Fibroblast of lung (primary cell): ENCODE measurements around the gene NEDD4L. TPM values are rescaled to one million over a fixed set of nuclear protein-coding genes. Genes with fewer than 3 reads are reported as not detected.

Experiments
- DNase-seq, 2 donors: peaks; one replicate each; pipeline versions ENCODE4 v3.0.0 to v3.0.0-alpha.2; 2010; ENCODE audit warnings: low read depth in 2 of 2
- H2AFZ ChIP-seq: 2 replicates; pipeline ENCODE4 v1.5.1; 2012; ENCODE audit warnings: low read length, control low read depth, inconsistent platforms
- H3K27ac ChIP-seq: 2 replicates; pipeline ENCODE4 v1.5.1; 2011; ENCODE audit warnings: low read length, control low read depth; ENCODE audit not compliant: insufficient read depth
- H3K27me3 ChIP-seq: 2 replicates; pipeline ENCODE4 v1.5.1; 2011; ENCODE audit warnings: mild to moderate bottlenecking, low read length; ENCODE audit not compliant: control insufficient read depth, insufficient read depth
- H3K36me3 ChIP-seq: 2 replicates; pipeline ENCODE4 v1.5.1; 2011; ENCODE audit warnings: low read length; ENCODE audit not compliant: control insufficient read depth, insufficient read depth
- H3K4me1 ChIP-seq: 2 replicates; pipeline ENCODE4 v1.5.1; 2011; ENCODE audit warnings: low read length; ENCODE audit not compliant: control insufficient read depth, insufficient read depth; ENCODE audit errors: extremely low read depth
- H3K4me2 ChIP-seq: 2 replicates; pipeline ENCODE4 v1.5.1; 2011; ENCODE audit warnings: low read length, control low read depth; ENCODE audit not compliant: insufficient read depth; ENCODE audit errors: extremely low read depth
- H3K4me3 ChIP-seq, 4 experiments: fragments of 200-600 bp in 1 of 4; sonication (generic) in 1 of 4; replicated peaks in 1 of 4; 2 replicates each; pipeline ENCODE4 v1.5.1; 2011 to 2016; ENCODE audit warnings: low read length in 4 of 4, low read depth in 3 of 4, mild to moderate bottlenecking in 3 of 4, control low read depth in 2 of 4, inconsistent platforms in 1 of 4, mixed read lengths in 1 of 4; ENCODE audit not compliant: insufficient read depth in 1 of 4; ENCODE audit errors: control extremely low read depth in 1 of 4
- H3K79me2 ChIP-seq: 2 replicates; pipeline ENCODE4 v1.5.1; 2012; ENCODE audit warnings: mild to moderate bottlenecking, low read length, inconsistent platforms; ENCODE audit not compliant: control insufficient read depth, insufficient read depth
- H3K9ac ChIP-seq: 2 replicates; pipeline ENCODE4 v1.5.1; 2011; ENCODE audit warnings: mild to moderate bottlenecking, low read length, control low read depth; ENCODE audit not compliant: insufficient read depth
- H3K9me3 ChIP-seq: 2 replicates; pipeline ENCODE4 v1.5.1; 2012; ENCODE audit warnings: low read depth, low read length; ENCODE audit not compliant: control insufficient read depth, insufficient read depth
- H4K20me1 ChIP-seq: 2 replicates; pipeline ENCODE4 v1.5.1; 2011; ENCODE audit warnings: low read length; ENCODE audit not compliant: control insufficient read depth, insufficient read depth; ENCODE audit errors: extremely low read depth
- CTCF ChIP-seq, 2 donors: IDR thresholded peaks in 1 of 2; conservative IDR thresholded peaks in 1 of 2; 1 replicate in 1 of 2; 2 replicates in 1 of 2; pipeline ENCODE4 v1.5.1; 2011 to 2012; ENCODE audit warnings: low read length in 2 of 2, control low read depth in 1 of 2, inconsistent platforms in 1 of 2, low read depth in 1 of 2, mild to moderate bottlenecking in 1 of 2
- EZH2 ChIP-seq: IDR thresholded peaks from 2 replicates; pipeline ENCODE4 v1.5.1; 2012; ENCODE audit warnings: low read length, control low read depth, mild to moderate bottlenecking; ENCODE audit errors: missing control alignments
- polyA plus RNA-seq, 2 donors: library from polyadenylated mRNA; depleted of rRNA in 1 of 2; stranded (reverse) in 1 of 2; unstranded in 1 of 2; fragments of >200 nt; gene quantifications; 2 replicates each; pipeline ENCODE4 v1.2.1, GENCODE V29; 2011 to 2012; ENCODE audit warnings: missing spikeins in 1 of 2
- total RNA-seq: library from RNA; depleted of rRNA; stranded (reverse); fragments of >200 nt; gene quantifications from 2 replicates; pipeline ENCODE4 v1.2.1, GENCODE V29; 2014

The NEDD4L gene
- total and polyA plus RNA-seq, 2 donors (not counting 1 experiment from before 2014, with no cell fraction given) = 5.5 to 18.7 TPM

- peaks cover 2% of the 10 kb centered on the region for H3K4me1 ChIP-seq
- TF ChIP-seq EZH2 = no peak
- TF ChIP-seq CTCF (conservative IDR thresholded peaks at IDR 0.05 in 1 of 2, IDR thresholded peaks at IDR 0.05 in 1 of 2; ENCODE audit: low read depth in 1 of 2, low read length in 2 of 2) = no peak
These were observed 148.5 kb downstream of the NEDD4L start for GRCh38 chr18:58192519-58192918.

GRCh38 chr18:58194028-58194427, 150.0 kb downstream of the NEDD4L start:
- TF ChIP-seq CTCF (conservative IDR thresholded peaks at IDR 0.05 in 1 of 2, IDR thresholded peaks at IDR 0.05 in 1 of 2; ENCODE audit: low read depth in 1 of 2, low read length in 2 of 2) (peak in 1 of 2 donors; percentile 21), EZH2 (no peak)
- Histone ChIP-seq H2AFZ (no peak overlapping the region), H3K79me2 (no peaks in the 10 kb centered on the region)

More at GRCh38 chr18:58192519-58192918, 148.5 kb downstream of the NEDD4L start:
- Histone ChIP-seq H3K4me3 (no peak overlapping the region), H3K27me3 (no peaks in the 10 kb centered on the region), H3K9me3 (no peaks in the 10 kb centered on the region), H3K36me3 (no peaks in the 10 kb centered on the region), H3K9ac (no peak overlapping the region), H3K4me2 (no peak overlapping the region), H3K27ac (no peak overlapping the region), H2AFZ (no peak overlapping the region), H4K20me1 (no peaks in the 10 kb centered on the region), H3K79me2 (no peaks in the 10 kb centered on the region)
- DNase-seq = no peak

GRCh38 chr18:58195278-58195765, 151.3 kb downstream of the NEDD4L start:
- H3K4me2 ChIP-seq = peak overlapping the region; percentile 46
- no peaks in the 10 kb centered on the region for H3K79me2 ChIP-seq
- peak overlapping the region; percentile 26 for H3K9ac ChIP-seq
- peak overlapping the region; percentile 49 for H2AFZ ChIP-seq
- H3K4me1 ChIP-seq = peaks cover 2% of the 10 kb centered on the region
- no peaks in the 10 kb centered on the region for H3K36me3 ChIP-seq
- no peaks in the 10 kb centered on the region for H3K27me3 ChIP-seq
- DNase-seq = no peak
- H4K20me1 ChIP-seq = no peaks in the 10 kb centered on the region
- peak overlapping the region; percentile 5 to 43 (median 32) for H3K4me3 ChIP-seq
- TF ChIP-seq CTCF (conservative IDR thresholded peaks at IDR 0.05 in 1 of 2, IDR thresholded peaks at IDR 0.05 in 1 of 2; ENCODE audit: low read depth in 1 of 2, low read length in 2 of 2) (no peak), EZH2 (no peak)
- no peak overlapping the region for H3K27ac ChIP-seq
- no peaks in the 10 kb centered on the region for H3K9me3 ChIP-seq

More at GRCh38 chr18:58194028-58194427, 150.0 kb downstream of the NEDD4L start:
- Histone ChIP-seq H3K4me3 (no peak overlapping the region), H3K4me2 (no peak overlapping the region), H3K9ac (no peak overlapping the region), H3K4me1 (peaks cover 2% of the 10 kb centered on the region), H4K20me1 (no peaks in the 10 kb centered on the region), H3K27me3 (no peaks in the 10 kb centered on the region), H3K27ac (no peak overlapping the region), H3K36me3 (no peaks in the 10 kb centered on the region), H3K9me3 (no peaks in the 10 kb centered on the region)
- DNase-seq = no peak
